CD4-positive, alpha-beta memory T cell (primary cell): Measurements from ENCODE around the gene SMC1B. TPM values are rescaled to one million over a fixed set of nuclear protein-coding genes. Genes with fewer than 3 reads are reported as not detected.
"Not testable (repeated sequence)": the region's sequence is repeated elsewhere in the genome, so short reads cannot be mapped to it uniquely, and the experiment has no call there.

Source experiments
- CTCF ChIA-PET: fragments of 350-600 bp; sonication (Branson Sonifier 250); formaldehyde crosslinking; loops from one replicate; lab custom pipeline; 2021; ENCODE audit warnings: inconsistent platforms; ENCODE audit not compliant: partially characterized antibody; lab: Charles Lee
- POLR2A ChIA-PET: fragments of 350-600 bp; sonication (Branson Sonifier 250); formaldehyde crosslinking; loops from one replicate; lab custom pipeline; 2021; ENCODE audit not compliant: partially characterized antibody; lab: Charles Lee
- DNase-seq, 5 donors: peaks; one replicate each; pipeline versions ENCODE4 v3.0.0 to v3.0.0-alpha.2; 2020 to 2022; ENCODE audit warnings: mixed read lengths in 1 of 5
- H3K27ac ChIP-seq: one replicate; pipeline ENCODE4 v1.7.0; 2013; ENCODE audit warnings: low read depth, low read length
- H3K27me3 ChIP-seq: 2 replicates; pipeline ENCODE4 v1.7.0; 2013; ENCODE audit warnings: mild to moderate bottlenecking, low read length, moderate library complexity; ENCODE audit not compliant: insufficient read depth
- H3K36me3 ChIP-seq: 2 replicates; pipeline ENCODE4 v1.7.0; 2013; ENCODE audit warnings: mild to moderate bottlenecking, low read length, moderate library complexity; ENCODE audit not compliant: insufficient read depth
- H3K4me1 ChIP-seq: 2 replicates; pipeline ENCODE4 v1.7.0; 2013; ENCODE audit warnings: mild to moderate bottlenecking, low read length, moderate library complexity; ENCODE audit not compliant: insufficient read depth
- H3K4me3 ChIP-seq, 2 donors: one replicate each; pipeline ENCODE4 v1.7.0; 2013; ENCODE audit warnings: low read length in 2 of 2, mild to moderate bottlenecking in 1 of 2
- H3K9me3 ChIP-seq, 2 donors: one replicate each; pipeline ENCODE4 v1.7.0; 2013; ENCODE audit warnings: low read length in 2 of 2, control low read depth in 1 of 2; ENCODE audit not compliant: control insufficient read depth in 1 of 2
- H3K27ac Mint-ChIP-seq, 7 donors: one replicate each; pipeline ENCODE4 v1.8.0; 2020 to 2021; ENCODE audit warnings: mixed read lengths in 7 of 7, mild to moderate bottlenecking in 6 of 7, inconsistent platforms in 3 of 7, moderate library complexity in 3 of 7
- H3K27me3 Mint-ChIP-seq, 2 donors: one replicate each; pipeline ENCODE4 v1.8.0; 2020 to 2021; ENCODE audit warnings: mixed read lengths in 2 of 2
- H3K36me3 Mint-ChIP-seq, 2 donors: one replicate each; pipeline ENCODE4 v1.8.0; 2020 to 2021; ENCODE audit warnings: mixed read lengths in 2 of 2, inconsistent platforms in 1 of 2, mild to moderate bottlenecking in 1 of 2
- H3K4me1 Mint-ChIP-seq, 4 donors: one replicate each; pipeline ENCODE4 v1.8.0; 2020 to 2021; ENCODE audit warnings: mixed read lengths in 4 of 4, mild to moderate bottlenecking in 1 of 4
- H3K4me3 Mint-ChIP-seq, 8 donors: one replicate each; pipeline ENCODE4 v1.8.0; 2020 to 2021; ENCODE audit warnings: mixed read lengths in 8 of 8, mild to moderate bottlenecking in 7 of 8, moderate library complexity in 6 of 8, inconsistent platforms in 3 of 8
- H3K9me3 Mint-ChIP-seq, 8 donors: one replicate each; pipeline ENCODE4 v1.8.0; 2020 to 2021; ENCODE audit warnings: mixed read lengths in 8 of 8, mild to moderate bottlenecking in 5 of 8, inconsistent platforms in 3 of 8, moderate library complexity in 1 of 8
- intact Hi-C: fragments of 100-400 bp; cut with micrococcal nuclease; formaldehyde crosslinking; loops from one replicate; pipeline ENCODE4 v1.15.1; 2023
- polyA plus RNA-seq, 2 donors: library from polyadenylated mRNA; unstranded; fragments of 300-500 nt; fragmentation: Illumina TruSeq; gene quantifications; one replicate each; pipeline ENCODE4 v1.2.3, GENCODE V29; 2021
- total RNA-seq, 2 experiments: library from RNA; stranded (reverse); gene quantifications; one replicate each; pipeline ENCODE4 v1.2.3, GENCODE V29; 2021

SMC1B gene
- total and polyA plus RNA-seq, 4 experiments from 2014 or later, result 0.08 TPM; not detected in 3

DNA sequence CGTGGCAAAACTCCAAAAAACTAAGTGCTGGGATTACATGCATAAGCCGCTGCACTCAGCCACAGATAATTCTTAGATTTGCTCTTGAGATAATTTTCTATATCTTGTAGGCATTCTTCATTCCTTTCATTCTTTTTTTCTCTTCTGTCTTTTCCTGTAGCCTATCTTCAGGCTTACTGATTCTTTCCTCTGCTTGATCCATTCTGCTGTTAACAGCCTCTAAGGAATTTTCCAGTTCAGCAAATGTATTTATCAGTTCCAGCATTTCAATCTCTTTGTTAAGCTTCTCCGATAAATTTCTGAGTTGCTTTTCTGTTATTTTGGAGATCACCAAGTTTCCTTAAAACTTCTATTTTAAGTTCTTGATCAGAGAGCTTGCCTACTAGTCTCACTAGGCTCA, 46.7 kb downstream of the SMC1B start:
- POLR2A ChIA-PET, result no interaction called here
- Histone ChIP-seq H3K27me3 (no peaks in the 10 kb centered on the region), H3K9me3 (no peaks in the 10 kb centered on the region), H3K27ac (no peak overlapping the region), H3K4me1 (no peaks in the 10 kb centered on the region), H3K36me3 (no peaks in the 10 kb centered on the region), H3K4me3 (no peak overlapping the region)
- Mint-ChIP-seq H3K9me3 (peaks cover 0 to 24% (median 12%) of the 10 kb centered on the region in 8 donors), H3K4me3 (no peak overlapping the region), H3K4me1 (no peaks in the 10 kb centered on the region), H3K27ac (no peak overlapping the region), H3K27me3 (peaks cover 8 to 21% of the 10 kb centered on the region in 2 donors), H3K36me3 (peaks cover 0 to 7% of the 10 kb centered on the region in 2 donors)
- intact Hi-C loops, result no loop called here
- CTCF ChIA-PET, result no interaction called here
- DNase-seq, result no peak

- H3K27ac Mint-ChIP-seq, result no peak overlapping the region
- H3K36me3 Mint-ChIP-seq, result no peaks in the 10 kb centered on the region
- H3K4me1 Mint-ChIP-seq, result no peaks in the 10 kb centered on the region
- DNase-seq, result no peak
- intact Hi-C loops, result no loop called here
- no peaks in the 10 kb centered on the region for H3K9me3 ChIP-seq
- H3K27me3 ChIP-seq, result no peaks in the 10 kb centered on the region
- no peak overlapping the region for H3K27ac ChIP-seq
- H3K4me1 ChIP-seq, result no peaks in the 10 kb centered on the region
- H3K4me3 Mint-ChIP-seq, result no peak overlapping the region
- ChIA-PET POLR2A (no interaction called here), CTCF (no interaction called here)
- H3K36me3 ChIP-seq, result no peaks in the 10 kb centered on the region
- H3K9me3 Mint-ChIP-seq, result no peaks in the 10 kb centered on the region
- peaks cover 1 to 9% of the 10 kb centered on the region in 2 donors for H3K27me3 Mint-ChIP-seq
- no peak overlapping the region for H3K4me3 ChIP-seq
Measured at GRCh38 chr22:45359627-45360026, 53.8 kb downstream of the SMC1B start.

DNA sequence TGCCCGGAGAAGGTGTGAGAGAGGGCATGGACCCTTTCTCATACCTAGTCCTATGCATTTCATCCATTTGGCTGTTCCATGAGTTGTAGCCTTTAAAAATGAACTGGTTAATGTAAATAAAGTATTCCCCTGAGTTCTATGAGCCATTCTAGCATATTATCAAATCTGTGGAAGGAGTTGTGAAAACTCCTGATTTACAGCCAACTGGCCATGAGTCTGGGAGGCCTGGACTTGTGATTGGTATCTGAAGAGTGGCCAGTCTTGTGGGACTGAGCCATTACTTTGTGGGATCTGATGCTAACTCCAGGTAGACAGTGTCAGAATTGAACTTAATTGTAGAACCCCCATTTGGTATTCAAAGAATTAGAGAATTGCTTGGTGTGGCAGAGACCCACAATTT, 55.3 kb downstream of the SMC1B start:
- H3K27me3 ChIP-seq, result no peaks in the 10 kb centered on the region
- peaks cover 0 to 9% (median 2%) of the 10 kb centered on the region in 4 donors for H3K4me1 Mint-ChIP-seq
- no peak overlapping the region for H3K4me3 Mint-ChIP-seq
- H3K27me3 Mint-ChIP-seq, result peaks cover 0 to 7% of the 10 kb centered on the region in 2 donors
- no peaks in the 10 kb centered on the region for H3K36me3 ChIP-seq
- H3K36me3 Mint-ChIP-seq, result no peaks in the 10 kb centered on the region
- no peaks in the 10 kb centered on the region for H3K9me3 Mint-ChIP-seq
- CTCF ChIA-PET, result no interaction called here
- H3K4me1 ChIP-seq, result no peaks in the 10 kb centered on the region
- no peak overlapping the region for H3K27ac ChIP-seq
- intact Hi-C loops, result no loop called here
- no peaks in the 10 kb centered on the region for H3K9me3 ChIP-seq
- no peak overlapping the region for H3K27ac Mint-ChIP-seq
- POLR2A ChIA-PET, result no interaction called here
- DNase-seq, result no peak
- H3K4me3 ChIP-seq, result no peak overlapping the region

DNA sequence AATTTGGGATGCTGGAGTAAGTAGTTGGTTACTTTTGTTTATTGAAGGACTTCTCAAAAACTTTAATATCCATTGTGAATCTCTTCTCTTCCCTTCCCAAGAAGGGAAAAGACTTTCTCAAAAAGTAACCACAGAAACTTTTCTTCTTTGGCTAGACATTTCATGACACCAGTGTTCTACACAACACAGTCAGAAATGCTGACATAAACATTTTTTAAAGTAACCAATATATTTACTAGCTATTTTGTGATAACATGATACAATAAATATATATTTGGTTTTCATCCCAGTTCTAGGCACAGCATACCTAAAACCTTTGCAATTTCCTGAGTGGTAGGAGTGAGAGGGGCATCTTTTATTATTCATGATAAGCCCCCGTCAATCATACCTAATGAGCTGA, 55.9 kb downstream of the SMC1B start:
- CTCF ChIA-PET, result no interaction called here
- Histone ChIP-seq H3K27me3 (no peaks in the 10 kb centered on the region), H3K4me1 (no peaks in the 10 kb centered on the region), H3K4me3 (no peak overlapping the region), H3K9me3 (no peaks in the 10 kb centered on the region), H3K27ac (no peak overlapping the region), H3K36me3 (no peaks in the 10 kb centered on the region)
- Mint-ChIP-seq H3K9me3 (no peaks in the 10 kb centered on the region), H3K4me3 (no peak overlapping the region), H3K27me3 (peaks cover 0 to 6% of the 10 kb centered on the region in 2 donors), H3K4me1 (peaks cover 0 to 9% (median 2%) of the 10 kb centered on the region in 4 donors), H3K27ac (no peak overlapping the region), H3K36me3 (no peaks in the 10 kb centered on the region)
- POLR2A ChIA-PET, result no interaction called here
- intact Hi-C loops, result no loop called here
- DNase-seq, result no peak

DNA sequence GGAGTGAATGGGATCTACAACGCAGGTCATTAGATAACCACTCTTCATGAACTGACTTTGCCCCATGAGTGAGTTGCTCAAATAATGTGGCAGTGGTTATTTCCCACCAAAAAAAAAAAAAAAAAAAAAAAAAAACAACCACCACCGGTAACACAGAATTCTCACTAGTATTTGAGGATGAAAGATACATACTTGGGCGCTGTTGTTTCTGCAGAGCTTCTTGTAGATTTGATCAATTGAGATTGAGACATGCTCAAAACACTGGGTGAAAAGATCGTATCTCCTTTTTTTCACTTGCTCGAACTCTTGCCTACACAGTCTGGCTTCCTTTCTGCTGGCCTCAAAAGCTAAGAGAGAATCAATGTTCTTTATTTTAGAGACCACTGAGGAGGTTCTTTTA, 59.6 kb downstream of the SMC1B start:
- peak in 1 of 5 donors; percentile 4 for DNase-seq

GRCh38 chr22:45352757-45353156, 60.6 kb downstream of the SMC1B start:
- CTCF ChIA-PET, H3K36me3 Mint-ChIP-seq, DNase-seq, H3K4me1 Mint-ChIP-seq, H3K27me3 ChIP-seq, H3K4me1 ChIP-seq, intact Hi-C loops, POLR2A ChIA-PET, H3K9me3 ChIP-seq, H3K4me3 Mint-ChIP-seq, H3K27ac Mint-ChIP-seq, H3K9me3 Mint-ChIP-seq, H3K36me3 ChIP-seq, H3K27ac ChIP-seq, H3K4me3 ChIP-seq, H3K27me3 Mint-ChIP-seq: not testable (repeated sequence)

More for the DNA sequence above, 59.6 kb downstream of the SMC1B start:
- H3K36me3 ChIP-seq, result no peaks in the 10 kb centered on the region
- no peaks in the 10 kb centered on the region for H3K27me3 Mint-ChIP-seq
- peak overlapping the region in 2 of 7 donors; percentile 44 to 64 for H3K27ac Mint-ChIP-seq
- no peaks in the 10 kb centered on the region for H3K9me3 Mint-ChIP-seq
- ChIA-PET POLR2A (no interaction called here), CTCF (no interaction called here)
- H3K9me3 ChIP-seq, result no peaks in the 10 kb centered on the region
- H3K4me3 ChIP-seq, result no peak overlapping the region
- H3K36me3 Mint-ChIP-seq, result no peaks in the 10 kb centered on the region
- H3K4me3 Mint-ChIP-seq, result no peak overlapping the region
- intact Hi-C loops, result no loop called here
- no peaks in the 10 kb centered on the region for H3K4me1 ChIP-seq
- H3K27ac ChIP-seq, result no peak overlapping the region
- H3K4me1 Mint-ChIP-seq, result peaks cover 0 to 9% (median 2%) of the 10 kb centered on the region in 4 donors
- no peaks in the 10 kb centered on the region for H3K27me3 ChIP-seq

GRCh38 chr22:45351956-45352355, 61.4 kb downstream of the SMC1B start:
- H3K27ac ChIP-seq, result no peak overlapping the region
- H3K9me3 ChIP-seq, result no peaks in the 10 kb centered on the region
- POLR2A ChIA-PET, result no interaction called here
- H3K4me3 ChIP-seq, result no peak overlapping the region
- no peaks in the 10 kb centered on the region for H3K9me3 Mint-ChIP-seq
- DNase-seq, result no peak
- H3K27me3 Mint-ChIP-seq, result no peaks in the 10 kb centered on the region
- peaks cover 0 to 9% (median 2%) of the 10 kb centered on the region in 4 donors for H3K4me1 Mint-ChIP-seq
- H3K4me3 Mint-ChIP-seq, result no peak overlapping the region
- CTCF ChIA-PET, result interaction anchor here (0.5 kb wide), 1 partner anchor 1464 kb away, joined by 3 read pairs; no protein-coding TSS in a partner anchor
- no peak overlapping the region for H3K27ac Mint-ChIP-seq
- peaks cover 0 to 1% of the 10 kb centered on the region in 2 donors for H3K36me3 Mint-ChIP-seq
- H3K27me3 ChIP-seq, result no peaks in the 10 kb centered on the region
- H3K4me1 ChIP-seq, result no peaks in the 10 kb centered on the region
- intact Hi-C loops, result no loop called here
- H3K36me3 ChIP-seq, result no peaks in the 10 kb centered on the region

GRCh38 chr22:45349916-45350315, 63.5 kb downstream of the SMC1B start:
- H3K4me3 Mint-ChIP-seq, result no peak overlapping the region
- peaks cover 0 to 9% (median 3%) of the 10 kb centered on the region in 4 donors for H3K4me1 Mint-ChIP-seq
- H3K36me3 Mint-ChIP-seq, result peaks cover 10 to 14% of the 10 kb centered on the region in 2 donors
- H3K9me3 Mint-ChIP-seq, result no peaks in the 10 kb centered on the region
- no peaks in the 10 kb centered on the region for H3K27me3 Mint-ChIP-seq
- intact Hi-C loops, result no loop called here
- Histone ChIP-seq H3K27me3 (no peaks in the 10 kb centered on the region), H3K4me1 (no peaks in the 10 kb centered on the region), H3K9me3 (no peaks in the 10 kb centered on the region), H3K4me3 (no peak overlapping the region), H3K27ac (no peak overlapping the region), H3K36me3 (peaks cover 1% of the 10 kb centered on the region)
- H3K27ac Mint-ChIP-seq, result no peak overlapping the region
- CTCF ChIA-PET, result no interaction called here
- no peak for DNase-seq
- POLR2A ChIA-PET, result no interaction called here
